ENCODE results near the gene PTCHD1. TPM values are rescaled to one million over a fixed set of nuclear protein-coding genes. Genes with fewer than 3 reads are reported as not detected.

Gene PTCHD1
- polyA plus RNA-seq, 1 of the 3 experiments (the other 2 are of a cell fraction) = not detected

DNA sequence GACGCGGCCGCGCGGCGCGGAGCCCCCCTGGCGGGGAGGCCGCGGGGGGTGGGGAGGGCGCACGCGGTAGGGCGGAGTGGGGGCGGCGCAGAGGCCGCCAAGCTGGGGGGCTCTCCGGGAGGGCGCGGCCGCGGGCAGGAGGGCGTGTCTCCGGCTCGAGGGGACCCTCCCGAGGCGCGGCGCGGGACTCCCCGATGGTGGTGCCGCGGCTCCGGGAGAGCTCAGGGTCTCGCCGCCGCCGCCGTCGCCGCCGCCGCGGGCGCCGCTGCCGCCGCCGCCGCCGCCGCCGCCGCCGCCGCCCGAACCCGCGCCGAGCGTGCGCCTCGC is 165 bp upstream of the PTCHD1 start:
- Histone ChIP-seq H3K4me3 (ENCODE audit: low read depth in 2 of 2, low read length in 1 of 2) (no peak overlapping the region), H2AFZ (ENCODE audit: low read depth) (no peak overlapping the region), H3K9ac (no peak overlapping the region), H3K79me2 (ENCODE audit: insufficient read depth) (no peaks in the 10 kb centered on the region), H4K20me1 (ENCODE audit: insufficient read depth) (no peaks in the 10 kb centered on the region), H3K9me3 (no peaks in the 10 kb centered on the region), H3K27ac (ENCODE audit: low read depth in 2 of 2, low read length in 1 of 2) (no peak overlapping the region), H3K9me2 (no peaks in the 10 kb centered on the region), H3K36me3 (replicated peaks in 1 of 2; ENCODE audit: control insufficient read depth in 1 of 2, insufficient read depth in 2 of 2, low read length in 1 of 2) (no peaks in the 10 kb centered on the region), H3K27me3 (ENCODE audit: insufficient read depth) (peaks cover 56% of the 10 kb centered on the region), H3F3A (replicated peaks; ENCODE audit: insufficient read depth) (no peaks in the 10 kb centered on the region), H3K4me1 (ENCODE audit: control insufficient read depth in 1 of 2, insufficient read depth in 2 of 2, low read depth in 1 of 2, low read length in 1 of 2) (peaks cover 0 to 4% of the 10 kb centered on the region in 2 experiments; a peak in 1 of 4 replicates), H3K4me2 (no peak overlapping the region)
- ChIA-PET POLR2A (no interaction called here), CTCF (interaction anchor here (0.8 kb wide), 1 partner anchor 17 kb away, joined by 5 read pairs; no protein-coding TSS in a partner anchor)
- DNase-seq = peak; percentile 48
- 47% methylated on average over 5 of the region's 63 CpGs for WGBS (ENCODE audit: low lambda C conversion rate)
- TF ChIP-seq, protein P1, sequence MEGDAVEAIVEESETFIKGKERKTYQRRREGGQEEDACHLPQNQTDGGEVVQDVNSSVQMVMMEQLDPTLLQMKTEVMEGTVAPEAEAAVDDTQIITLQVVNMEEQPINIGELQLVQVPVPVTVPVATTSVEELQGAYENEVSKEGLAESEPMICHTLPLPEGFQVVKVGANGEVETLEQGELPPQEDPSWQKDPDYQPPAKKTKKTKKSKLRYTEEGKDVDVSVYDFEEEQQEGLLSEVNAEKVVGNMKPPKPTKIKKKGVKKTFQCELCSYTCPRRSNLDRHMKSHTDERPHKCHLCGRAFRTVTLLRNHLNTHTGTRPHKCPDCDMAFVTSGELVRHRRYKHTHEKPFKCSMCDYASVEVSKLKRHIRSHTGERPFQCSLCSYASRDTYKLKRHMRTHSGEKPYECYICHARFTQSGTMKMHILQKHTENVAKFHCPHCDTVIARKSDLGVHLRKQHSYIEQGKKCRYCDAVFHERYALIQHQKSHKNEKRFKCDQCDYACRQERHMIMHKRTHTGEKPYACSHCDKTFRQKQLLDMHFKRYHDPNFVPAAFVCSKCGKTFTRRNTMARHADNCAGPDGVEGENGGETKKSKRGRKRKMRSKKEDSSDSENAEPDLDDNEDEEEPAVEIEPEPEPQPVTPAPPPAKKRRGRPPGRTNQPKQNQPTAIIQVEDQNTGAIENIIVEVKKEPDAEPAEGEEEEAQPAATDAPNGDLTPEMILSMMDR (IDR thresholded peaks at IDR 0.05) = no peak
- no peak for TF ChIP-seq TEAD4 (IDR thresholded peaks at IDR 0.05; ENCODE audit: borderline replicate concordance, insufficient read depth)
- TF ChIP-seq TCF12 (IDR thresholded peaks at IDR 0.05) = no peak
- TF ChIP-seq NRF1 (IDR thresholded peaks at IDR 0.05; ENCODE audit: low read depth, low read length) = no peak
- TF ChIP-seq SIN3A (IDR thresholded peaks at IDR 0.05; ENCODE audit: borderline replicate concordance, low read depth, low read length) = no peak
- no peak for TF ChIP-seq SMC3 (IDR thresholded peaks at IDR 0.05; ENCODE audit: low read depth, low read length)
- TF ChIP-seq, protein P2, sequence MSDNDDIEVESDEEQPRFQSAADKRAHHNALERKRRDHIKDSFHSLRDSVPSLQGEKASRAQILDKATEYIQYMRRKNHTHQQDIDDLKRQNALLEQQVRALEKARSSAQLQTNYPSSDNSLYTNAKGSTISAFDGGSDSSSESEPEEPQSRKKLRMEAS (IDR thresholded peaks at IDR 0.05; ENCODE audit: low read depth) = no peak
- no peak for TF ChIP-seq GATA2 (CRISPR knock-in tag; IDR thresholded peaks at IDR 0.05)
- no peak for TF ChIP-seq RFX5 (IDR thresholded peaks at IDR 0.05; ENCODE audit: low read length)
- no peak for TF ChIP-seq NFIC (IDR thresholded peaks at IDR 0.05; ENCODE audit: borderline replicate concordance)
- no peak for TF ChIP-seq JUND (IDR thresholded peaks at IDR 0.05)
- TF ChIP-seq, protein P3, sequence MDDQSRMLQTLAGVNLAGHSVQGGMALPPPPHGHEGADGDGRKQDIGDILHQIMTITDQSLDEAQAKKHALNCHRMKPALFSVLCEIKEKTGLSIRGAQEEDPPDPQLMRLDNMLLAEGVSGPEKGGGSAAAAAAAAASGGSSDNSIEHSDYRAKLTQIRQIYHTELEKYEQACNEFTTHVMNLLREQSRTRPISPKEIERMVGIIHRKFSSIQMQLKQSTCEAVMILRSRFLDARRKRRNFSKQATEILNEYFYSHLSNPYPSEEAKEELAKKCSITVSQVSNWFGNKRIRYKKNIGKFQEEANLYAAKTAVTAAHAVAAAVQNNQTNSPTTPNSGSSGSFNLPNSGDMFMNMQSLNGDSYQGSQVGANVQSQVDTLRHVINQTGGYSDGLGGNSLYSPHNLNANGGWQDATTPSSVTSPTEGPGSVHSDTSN (IDR thresholded peaks at IDR 0.05) = no peak
- TF ChIP-seq FOSL2 (IDR thresholded peaks at IDR 0.05; ENCODE audit: borderline replicate concordance, low read depth) = no peak
- TF ChIP-seq ELF1 (IDR thresholded peaks at IDR 0.05) = no peak
- no peak for TF ChIP-seq CHD2 (IDR thresholded peaks at IDR 0.05; ENCODE audit: low read length, partially characterized antibody)
- no peak for TF ChIP-seq RAD21 (IDR thresholded peaks at IDR 0.05; ENCODE audit: low read length)
- no peak for TF ChIP-seq EP300 (IDR thresholded peaks at IDR 0.05; ENCODE audit: borderline replicate concordance in 1 of 2, low read depth in 1 of 2, low read length in 1 of 2)
- TF ChIP-seq YY1 (IDR thresholded peaks at IDR 0.05; ENCODE audit: low read depth) = no peak
- no peak for TF ChIP-seq TAF1 (IDR thresholded peaks at IDR 0.05; ENCODE audit: borderline replicate concordance, low read depth, low read length)

Measured in SK-N-SH (cell line).